ENCODE results near the gene B3GALT4.

Gene B3GALT4

GRCh38 chr6:33286946-33287914, 10.3 kb downstream of the B3GALT4 start:
- Histone ChIP-seq H3K79me2 (ENCODE audit: control insufficient read depth, low read length) (peaks cover 55% of the 10 kb centered on the region), H3K36me3 (ENCODE audit: control insufficient read depth, low read length) (peaks cover 82% of the 10 kb centered on the region), H3K4me2 (ENCODE audit: low read length) (peak overlapping the region; percentile 87), H3K4me1 (ENCODE audit: control insufficient read depth, low read length) (peaks cover 25% of the 10 kb centered on the region), H3K27ac (ENCODE audit: low read depth, low read length) (no peak overlapping the region), H3K4me3 (ENCODE audit: low read length) (peak overlapping the region; percentile 93), H3K9me2 (replicated peaks; ENCODE audit: control insufficient read depth, low read length) (no peaks in the 10 kb centered on the region), H3K9me3 (ENCODE audit: control insufficient read depth, insufficient read depth, low read length) (no peaks in the 10 kb centered on the region), H4K20me1 (ENCODE audit: control insufficient read depth, insufficient read depth, low read depth, low read length) (no peaks in the 10 kb centered on the region), H3F3A (ENCODE audit: control insufficient read depth, insufficient read depth) (peaks cover 13% of the 10 kb centered on the region; the same call in 1 of the 2 replicates), H3K27me3 (ENCODE audit: control insufficient read depth, low read length) (no peaks in the 10 kb centered on the region)
- TF ChIP-seq, protein P1, sequence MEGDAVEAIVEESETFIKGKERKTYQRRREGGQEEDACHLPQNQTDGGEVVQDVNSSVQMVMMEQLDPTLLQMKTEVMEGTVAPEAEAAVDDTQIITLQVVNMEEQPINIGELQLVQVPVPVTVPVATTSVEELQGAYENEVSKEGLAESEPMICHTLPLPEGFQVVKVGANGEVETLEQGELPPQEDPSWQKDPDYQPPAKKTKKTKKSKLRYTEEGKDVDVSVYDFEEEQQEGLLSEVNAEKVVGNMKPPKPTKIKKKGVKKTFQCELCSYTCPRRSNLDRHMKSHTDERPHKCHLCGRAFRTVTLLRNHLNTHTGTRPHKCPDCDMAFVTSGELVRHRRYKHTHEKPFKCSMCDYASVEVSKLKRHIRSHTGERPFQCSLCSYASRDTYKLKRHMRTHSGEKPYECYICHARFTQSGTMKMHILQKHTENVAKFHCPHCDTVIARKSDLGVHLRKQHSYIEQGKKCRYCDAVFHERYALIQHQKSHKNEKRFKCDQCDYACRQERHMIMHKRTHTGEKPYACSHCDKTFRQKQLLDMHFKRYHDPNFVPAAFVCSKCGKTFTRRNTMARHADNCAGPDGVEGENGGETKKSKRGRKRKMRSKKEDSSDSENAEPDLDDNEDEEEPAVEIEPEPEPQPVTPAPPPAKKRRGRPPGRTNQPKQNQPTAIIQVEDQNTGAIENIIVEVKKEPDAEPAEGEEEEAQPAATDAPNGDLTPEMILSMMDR (IDR thresholded peaks at IDR 0.05; ENCODE audit: low read depth, low read length, poor library complexity, severe bottlenecking): no peak
- TF ChIP-seq EZH2phosphoT487 (IDR thresholded peaks at IDR 0.05; ENCODE audit: borderline replicate concordance, low read length): no peak

DNA sequence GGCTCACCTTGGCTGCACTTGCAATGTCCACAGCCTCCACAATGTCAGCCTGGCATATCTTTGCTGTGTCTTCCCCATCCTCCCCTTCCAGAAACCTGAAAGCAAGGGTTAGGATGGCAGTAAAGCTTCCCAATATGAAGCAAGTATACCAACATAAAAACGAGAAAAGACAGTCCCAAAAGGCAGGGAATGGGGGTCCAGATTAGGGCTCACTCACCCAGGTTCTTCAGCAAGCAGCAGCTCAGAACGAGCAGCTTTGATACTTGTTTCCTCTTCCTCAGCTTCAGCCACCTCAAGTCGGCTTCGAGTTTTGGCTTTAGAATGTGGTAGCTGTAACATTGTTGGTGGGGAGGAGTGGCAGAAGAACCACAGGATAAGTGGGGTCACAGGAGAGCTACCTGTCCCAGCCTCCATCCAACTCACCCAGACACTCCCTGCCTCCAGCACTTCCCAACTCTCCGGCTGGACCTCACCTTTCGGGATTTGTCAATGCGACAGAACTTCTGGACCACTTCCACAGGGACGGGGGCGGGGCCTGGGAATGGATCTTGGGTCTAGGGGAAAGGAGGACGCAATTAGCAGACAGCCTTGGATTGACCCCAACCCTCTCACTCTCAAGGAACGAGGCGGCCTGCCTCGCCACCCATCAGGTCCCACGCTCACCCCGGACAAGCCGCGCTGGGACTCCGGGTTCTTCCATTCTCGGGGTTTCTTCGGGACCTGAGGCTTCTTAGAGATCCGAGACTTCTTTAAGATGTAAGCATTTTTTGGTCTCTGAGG, 11.4 kb downstream of the B3GALT4 start:
- no peaks in the 10 kb centered on the region for H4K20me1 ChIP-seq (ENCODE audit: control insufficient read depth, insufficient read depth, low read depth, low read length)
- peaks cover 25% of the 10 kb centered on the region for H3K4me1 ChIP-seq (ENCODE audit: control insufficient read depth, low read length)
- TF ChIP-seq EZH2phosphoT487 (IDR thresholded peaks at IDR 0.05; ENCODE audit: borderline replicate concordance, low read length): no peak
- TF ChIP-seq, protein P1 (IDR thresholded peaks at IDR 0.05; ENCODE audit: low read depth, low read length, poor library complexity, severe bottlenecking): no peak
- peak overlapping the region; percentile 87 for H3K4me2 ChIP-seq (ENCODE audit: low read length)
- no peaks in the 10 kb centered on the region for H3K9me2 ChIP-seq (replicated peaks; ENCODE audit: control insufficient read depth, low read length)
- peaks cover 83% of the 10 kb centered on the region for H3K36me3 ChIP-seq (ENCODE audit: control insufficient read depth, low read length)
- H3K27ac ChIP-seq (ENCODE audit: low read depth, low read length): peak overlapping the region; percentile 35; the same call in 1 of the 2 replicates
- H3K79me2 ChIP-seq (ENCODE audit: control insufficient read depth, low read length): peaks cover 55% of the 10 kb centered on the region
- H3K9me3 ChIP-seq (ENCODE audit: control insufficient read depth, insufficient read depth, low read length): no peaks in the 10 kb centered on the region
- H3F3A ChIP-seq (ENCODE audit: control insufficient read depth, insufficient read depth): peaks cover 11% of the 10 kb centered on the region; the same call in 1 of the 2 replicates
- no peaks in the 10 kb centered on the region for H3K27me3 ChIP-seq (ENCODE audit: control insufficient read depth, low read length)
- peak overlapping the region; percentile 93 for H3K4me3 ChIP-seq (ENCODE audit: low read length)

DNA sequence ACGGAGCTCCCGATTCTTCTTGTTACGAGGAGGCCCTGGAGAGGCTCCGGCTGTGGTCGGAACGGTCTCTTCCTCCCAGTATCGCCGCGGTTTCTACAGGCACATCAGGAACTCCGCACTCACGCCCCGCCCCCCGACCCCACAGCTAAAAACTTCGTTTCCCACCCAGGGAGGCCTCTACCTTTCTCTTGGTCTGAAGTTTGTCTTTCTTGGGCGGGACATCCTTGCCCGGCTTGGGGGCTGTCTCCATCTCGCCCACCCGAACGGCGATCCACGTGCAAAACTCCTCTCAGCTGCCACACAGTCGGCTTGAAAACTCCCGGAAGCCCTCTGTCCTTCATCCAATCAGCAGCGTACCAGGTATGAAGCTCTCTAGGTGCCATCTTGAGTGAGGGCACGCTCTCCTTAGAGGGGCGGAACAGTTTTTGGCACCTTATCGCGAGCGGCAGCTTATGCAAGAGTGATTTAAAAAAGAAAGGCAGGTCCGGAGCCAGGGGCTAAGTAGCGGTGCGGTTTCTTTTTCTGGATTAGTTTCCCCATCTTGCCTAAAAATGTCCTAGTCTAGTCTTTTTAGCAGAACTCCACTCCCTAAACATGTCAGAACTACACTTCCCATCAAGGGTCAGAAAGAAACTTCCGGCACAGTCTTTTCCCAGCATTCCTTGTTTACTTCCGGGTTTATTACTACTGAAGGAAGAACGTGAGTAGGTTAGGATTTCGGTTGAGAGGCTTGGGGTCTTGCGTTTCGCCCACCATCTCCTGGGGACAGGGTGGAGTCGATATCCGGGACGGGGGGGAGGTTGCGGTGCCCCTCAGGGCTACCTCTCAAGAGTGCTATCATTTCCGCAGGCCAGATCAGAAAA, 12.2 kb downstream of the B3GALT4 start, which contains the start of the genes PFDN6 and WDR46:
TSS of gene PFDN6 (plus strand) at position 681 of the 863 bp plus-strand sequence. CDS start 256 bp downstream, outside the sequence.
TSS of gene WDR46 (minus strand) at position 319 of the 863 bp plus-strand sequence. CDS start at position 250, 69 bp downstream.
- TF ChIP-seq EZH2phosphoT487 (IDR thresholded peaks at IDR 0.05; ENCODE audit: borderline replicate concordance, low read length): no peak
- TF ChIP-seq, protein P1 (IDR thresholded peaks at IDR 0.05; ENCODE audit: low read depth, low read length, poor library complexity, severe bottlenecking): no peak
- H3K4me3 ChIP-seq (ENCODE audit: low read length): peak within 1 kb of the TSS; percentile 93
- peak within 1 kb of the TSS; percentile 35 for H3K27ac ChIP-seq (ENCODE audit: low read depth, low read length)
- H3K27me3 ChIP-seq (ENCODE audit: control insufficient read depth, low read length): no peaks in the 10 kb centered on the region
- no peaks in the 10 kb centered on the region for H4K20me1 ChIP-seq (ENCODE audit: control insufficient read depth, insufficient read depth, low read depth, low read length)
- peaks cover 83% of the 10 kb centered on the region for H3K36me3 ChIP-seq (ENCODE audit: control insufficient read depth, low read length)
- peak within 1 kb of the TSS; percentile 87 for H3K4me2 ChIP-seq (ENCODE audit: low read length)
- peaks cover 25% of the 10 kb centered on the region for H3K4me1 ChIP-seq (ENCODE audit: control insufficient read depth, low read length)
- H3K9me2 ChIP-seq (replicated peaks; ENCODE audit: control insufficient read depth, low read length): no peaks in the 10 kb centered on the region
- H3K9me3 ChIP-seq (ENCODE audit: control insufficient read depth, insufficient read depth, low read length): no peaks in the 10 kb centered on the region
- H3F3A ChIP-seq (ENCODE audit: control insufficient read depth, insufficient read depth): peaks cover 11% of the 10 kb centered on the region; the same call in 1 of the 2 replicates
- H3K79me2 ChIP-seq (ENCODE audit: control insufficient read depth, low read length): peaks cover 55% of the 10 kb centered on the region
